HG03342 (cell line): ENCODE data around the gene ZNF708.
"Not testable (repeated sequence)": the region's sequence is repeated elsewhere in the genome, so short reads cannot be mapped to it uniquely, and the experiment has no call there.

Experiments used
- ATAC-seq: cut with Tn5 transposase; IDR thresholded peaks from one replicate; pipeline ENCODE4 v1.9.1; 2021; ENCODE audit warnings: mild to moderate bottlenecking, moderate library complexity; ENCODE audit not compliant: unreplicated experiment

The ZNF708 gene

DNA sequence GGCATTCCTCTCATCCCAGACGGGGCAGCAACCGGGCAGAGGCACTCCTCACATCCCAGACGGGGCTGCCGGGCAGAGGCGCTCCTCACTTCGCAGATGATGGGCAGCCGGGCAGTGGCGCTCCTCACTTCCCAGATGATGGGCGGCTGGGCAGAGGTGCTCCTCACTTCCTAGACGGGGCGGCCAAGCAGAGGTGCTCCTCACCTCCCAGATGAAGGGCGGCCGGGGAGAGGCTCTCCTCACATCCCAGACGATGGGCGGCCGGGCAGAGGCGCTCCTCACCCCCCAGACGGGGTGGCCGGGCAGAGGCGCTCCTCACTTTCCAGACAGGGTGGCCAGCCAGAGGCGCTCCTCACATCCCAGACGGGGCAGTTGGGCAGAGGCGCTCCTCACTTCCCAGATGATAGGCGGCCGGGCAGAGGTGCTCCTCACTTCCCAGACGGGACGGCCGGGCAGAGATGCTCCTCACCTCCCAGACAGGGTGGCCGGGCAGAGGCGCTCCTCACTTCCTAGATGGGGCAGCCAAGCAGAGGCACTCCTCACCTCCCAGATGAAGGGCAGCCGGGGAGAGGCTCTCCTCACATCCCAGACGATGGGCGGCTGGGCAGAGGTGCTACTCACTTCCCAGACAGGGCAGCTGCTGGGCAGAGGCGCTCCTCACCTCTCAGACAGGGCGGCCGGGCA lies 68.9 kb downstream of the ZNF708 start:
- ATAC-seq = no peak

DNA sequence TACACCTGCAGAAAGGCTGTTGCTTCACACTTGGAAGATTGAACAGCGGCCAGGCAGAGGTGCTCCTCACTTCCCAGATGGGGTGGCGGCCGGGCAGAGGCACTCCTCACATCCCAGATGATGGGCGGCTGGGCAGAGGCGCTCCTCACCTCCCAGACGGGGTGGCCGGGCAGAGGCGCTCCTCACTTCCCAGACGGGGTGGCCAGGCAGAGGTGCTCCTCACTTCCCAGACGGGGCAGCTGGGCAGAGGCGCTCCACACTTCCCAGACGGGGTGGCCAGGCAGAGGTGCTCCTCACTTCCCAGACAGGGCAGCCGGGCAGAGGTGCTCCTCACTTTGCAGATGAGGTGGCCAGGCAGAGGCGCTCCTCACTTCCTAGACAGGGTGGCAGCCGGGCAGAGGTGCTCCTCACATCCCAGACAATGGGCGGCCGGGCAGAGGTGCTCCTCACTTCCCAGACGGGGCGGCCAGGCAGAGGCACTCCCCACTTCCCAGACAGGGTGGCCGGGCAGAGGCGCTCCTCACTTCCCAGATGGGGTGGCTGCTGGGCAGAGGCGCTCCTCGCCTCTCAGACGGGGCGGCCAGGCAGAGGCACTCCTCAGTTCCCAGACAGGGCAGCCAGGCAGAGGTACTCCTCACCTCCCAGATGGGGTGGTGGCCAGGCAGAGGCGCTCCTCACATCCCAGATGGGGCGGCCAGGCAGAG lies 69.6 kb downstream of the ZNF708 start:
- ATAC-seq = not testable (repeated sequence)

DNA sequence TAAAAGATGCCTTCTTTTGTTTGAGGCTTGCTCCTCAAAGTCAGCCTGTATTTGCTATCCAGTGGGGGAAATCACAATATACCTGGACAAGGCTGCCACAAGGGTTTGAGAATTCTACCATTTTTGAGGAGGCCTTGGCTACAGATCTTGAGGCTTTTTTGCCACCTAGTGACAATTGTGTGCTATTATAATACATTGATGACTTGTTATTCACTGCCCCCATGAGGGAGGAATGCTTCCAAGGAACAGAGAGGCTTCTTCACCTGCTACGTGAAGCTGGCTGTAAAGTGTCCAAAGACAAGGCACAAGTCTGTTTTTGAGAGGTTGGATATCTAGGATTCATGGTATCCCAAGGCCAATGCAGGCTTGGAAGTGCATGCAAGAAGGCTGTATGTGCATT lies 72.5 kb downstream of the ZNF708 start:
- ATAC-seq = no peak
